GM12891 (cell line): ENCODE measurements around the gene PROSER2.

Source experiments
- PAX5 ChIP-seq: IDR thresholded peaks from 2 replicates; pipeline ENCODE4 v1.6.1; 2011; ENCODE audit warnings: low read length, moderate library complexity, mild to moderate bottlenecking; ENCODE audit not compliant: insufficient read depth, severe bottlenecking
- POLR2A ChIP-seq: IDR thresholded peaks from 2 replicates; pipeline ENCODE4 v1.6.1; 2011; ENCODE audit warnings: low read depth, low read length, control low read depth
- POLR2AphosphoS5 ChIP-seq: IDR thresholded peaks from 2 replicates; pipeline ENCODE4 v1.6.1; 2011; ENCODE audit warnings: low read depth, low read length, control low read depth
- POU2F2 ChIP-seq: IDR thresholded peaks from 2 replicates; pipeline ENCODE4 v1.6.1; 2011; ENCODE audit warnings: low read depth, mild to moderate bottlenecking, control low read depth, low read length, moderate library complexity
- TAF1 ChIP-seq: IDR thresholded peaks from 2 replicates; pipeline ENCODE4 v1.6.1; 2011; ENCODE audit warnings: low read depth, low read length, control low read depth

- TF ChIP-seq POU2F2 = no peak
- no peak for TF ChIP-seq POLR2A
- TF ChIP-seq POLR2AphosphoS5 = no peak
- TF ChIP-seq PAX5 = no peak
- no peak for TF ChIP-seq TAF1
Observed at GRCh38 chr10:11825796-11826414, 2.7 kb downstream of the PROSER2 start.
